Measurements from ENCODE around the gene MARCHF3.
A peak's percentile ranks its signal among the peaks of the same experiment; 100 is the strongest.

Gene MARCHF3

DNA sequence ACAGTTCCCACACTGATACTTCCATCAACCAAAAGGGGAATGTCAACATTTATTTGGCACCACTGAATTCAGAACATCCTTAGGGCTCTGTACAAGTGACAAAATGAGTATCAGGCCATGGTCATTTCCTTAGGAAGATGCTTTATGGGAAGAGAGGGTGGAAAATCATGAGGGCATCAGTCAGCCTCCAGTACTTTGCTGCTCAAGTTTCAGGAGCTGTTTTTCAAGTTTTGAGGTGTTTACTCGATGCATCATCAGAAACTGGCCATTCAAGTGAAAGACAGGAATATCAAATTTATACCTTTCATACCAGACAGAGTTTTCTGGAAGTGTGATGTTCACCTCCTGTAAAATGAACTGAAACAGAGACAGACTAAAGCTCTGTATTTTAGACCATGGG is 21.2 kb upstream of the MARCHF3 start:
- H3K4me3 ChIP-seq (ENCODE audit: low read length) = no peak overlapping the region
- DNase-seq (ENCODE audit: low read depth) = peak; percentile 67
- TF ChIP-seq, protein P1, sequence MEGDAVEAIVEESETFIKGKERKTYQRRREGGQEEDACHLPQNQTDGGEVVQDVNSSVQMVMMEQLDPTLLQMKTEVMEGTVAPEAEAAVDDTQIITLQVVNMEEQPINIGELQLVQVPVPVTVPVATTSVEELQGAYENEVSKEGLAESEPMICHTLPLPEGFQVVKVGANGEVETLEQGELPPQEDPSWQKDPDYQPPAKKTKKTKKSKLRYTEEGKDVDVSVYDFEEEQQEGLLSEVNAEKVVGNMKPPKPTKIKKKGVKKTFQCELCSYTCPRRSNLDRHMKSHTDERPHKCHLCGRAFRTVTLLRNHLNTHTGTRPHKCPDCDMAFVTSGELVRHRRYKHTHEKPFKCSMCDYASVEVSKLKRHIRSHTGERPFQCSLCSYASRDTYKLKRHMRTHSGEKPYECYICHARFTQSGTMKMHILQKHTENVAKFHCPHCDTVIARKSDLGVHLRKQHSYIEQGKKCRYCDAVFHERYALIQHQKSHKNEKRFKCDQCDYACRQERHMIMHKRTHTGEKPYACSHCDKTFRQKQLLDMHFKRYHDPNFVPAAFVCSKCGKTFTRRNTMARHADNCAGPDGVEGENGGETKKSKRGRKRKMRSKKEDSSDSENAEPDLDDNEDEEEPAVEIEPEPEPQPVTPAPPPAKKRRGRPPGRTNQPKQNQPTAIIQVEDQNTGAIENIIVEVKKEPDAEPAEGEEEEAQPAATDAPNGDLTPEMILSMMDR (IDR thresholded peaks at IDR 0.05; ENCODE audit: insufficient read depth, low read depth, low read length, missing control alignments) = no peak

DNA sequence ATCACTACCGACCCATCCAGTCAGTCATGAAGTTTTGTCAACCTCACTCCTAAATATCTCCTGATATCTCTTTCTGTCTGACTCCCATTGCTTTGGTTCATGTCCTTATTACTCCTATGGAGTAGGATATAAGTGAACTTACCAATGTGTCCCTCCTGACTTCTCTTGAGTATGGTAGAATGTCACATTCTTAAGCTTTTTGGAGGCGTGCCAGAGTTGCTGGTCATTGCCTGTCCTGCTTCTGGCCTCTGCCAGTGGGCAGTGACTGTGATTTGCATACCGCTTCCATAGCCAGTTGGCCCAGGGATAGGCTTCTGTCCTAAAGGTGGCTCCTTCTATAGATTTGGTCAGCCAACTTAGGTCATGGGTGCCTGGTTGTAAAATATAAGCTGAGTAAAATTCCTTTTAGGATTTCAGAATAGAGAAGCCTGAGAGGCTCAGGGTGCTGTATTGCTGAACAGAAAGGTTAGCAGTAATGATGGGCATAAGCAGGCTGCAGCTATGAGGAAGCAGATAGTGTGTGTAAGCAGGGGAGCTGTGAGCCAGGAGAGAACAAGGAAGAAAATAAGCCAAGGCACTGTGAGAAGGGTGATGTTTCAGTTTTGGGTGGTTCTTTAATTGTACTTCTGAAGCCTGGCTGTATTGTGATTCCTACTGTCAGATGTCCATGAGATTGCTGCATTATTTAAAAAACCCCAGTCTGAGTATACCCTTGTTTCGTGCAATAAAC is 16.1 kb upstream of the MARCHF3 start:
- no peak for DNase-seq (ENCODE audit: low read depth)
- TF ChIP-seq, protein P1 (IDR thresholded peaks at IDR 0.05; ENCODE audit: insufficient read depth, low read depth, low read length, missing control alignments) = no peak
- H3K4me3 ChIP-seq (ENCODE audit: low read length) = no peak overlapping the region

DNA sequence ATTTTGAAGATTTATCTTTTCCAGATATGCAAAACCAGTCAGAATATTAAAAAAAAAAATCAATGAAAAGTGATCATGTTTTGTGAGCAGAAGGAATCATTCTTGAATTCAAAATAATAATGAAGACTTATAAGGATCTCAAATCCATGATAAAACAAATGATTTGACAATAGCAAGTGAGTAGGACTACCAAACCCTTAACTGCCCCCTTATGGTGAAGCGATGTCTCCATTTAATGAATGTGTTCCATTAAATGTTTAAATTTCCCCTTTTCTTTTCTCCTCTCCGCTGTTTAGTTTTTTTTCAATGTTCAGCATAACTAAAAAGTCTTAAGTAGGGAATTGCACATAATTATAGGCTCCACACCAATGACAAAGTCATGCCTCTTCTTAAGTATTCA is 12.2 kb upstream of the MARCHF3 start:
- DNase-seq (ENCODE audit: low read depth) = no peak
- no peak overlapping the region for H3K4me3 ChIP-seq (ENCODE audit: low read length)
- TF ChIP-seq, protein P1 (IDR thresholded peaks at IDR 0.05; ENCODE audit: insufficient read depth, low read depth, low read length, missing control alignments) = no peak

- DNase-seq (ENCODE audit: low read depth) = peak; percentile 48
- H3K4me3 ChIP-seq (ENCODE audit: low read length) = no peak overlapping the region
- TF ChIP-seq, protein P1 (IDR thresholded peaks at IDR 0.05; ENCODE audit: insufficient read depth, low read depth, low read length, missing control alignments) = no peak
These were observed 11.2 kb upstream of the MARCHF3 start for GRCh38 chr5:127041571-127041970.

- DNase-seq (ENCODE audit: low read depth) = peak; percentile 89
- TF ChIP-seq, protein P1 (IDR thresholded peaks at IDR 0.05; ENCODE audit: insufficient read depth, low read depth, low read length, missing control alignments) = no peak
- peak overlapping the region; percentile 4 for H3K4me3 ChIP-seq (ENCODE audit: low read length)
These were observed 10.6 kb upstream of the MARCHF3 start for GRCh38 chr5:127040796-127041520.

DNA sequence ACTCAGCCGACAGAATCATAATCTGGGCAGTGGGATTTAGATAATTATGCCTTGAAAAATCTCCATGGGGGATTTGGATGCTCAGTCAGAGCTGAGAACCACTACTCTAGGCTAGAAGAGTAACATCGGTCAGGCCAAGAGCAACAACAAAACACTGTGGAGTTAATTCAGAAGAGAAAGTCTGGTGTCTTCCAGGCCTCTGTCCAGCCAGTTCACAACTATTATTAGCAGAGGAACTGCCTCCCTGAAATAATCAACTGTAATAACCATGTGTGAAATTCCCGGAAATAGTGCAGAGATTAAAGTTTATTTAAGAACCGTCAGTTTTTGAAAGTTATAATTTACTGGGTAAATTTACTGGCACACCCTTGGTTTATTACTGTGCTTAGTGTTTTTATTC is 8.2 kb upstream of the MARCHF3 start:
- TF ChIP-seq, protein P1 (IDR thresholded peaks at IDR 0.05; ENCODE audit: insufficient read depth, low read depth, low read length, missing control alignments) = no peak
- no peak for DNase-seq (ENCODE audit: low read depth)

More for the DNA sequence above, 8.2 kb upstream of the MARCHF3 start:
- no peak overlapping the region for H3K4me3 ChIP-seq (ENCODE audit: low read length)
